Measurements from ENCODE around the gene HERC5. TPM values are rescaled to one million over a fixed set of nuclear protein-coding genes. Genes with fewer than 3 reads are reported as not detected.

The HERC5 gene
- total and polyA plus RNA-seq, 2 experiments from 2014 or later = 0.10 to 0.32 TPM

- no peaks in the 10 kb centered on the region for H3K9me2 ChIP-seq (ENCODE audit: insufficient read depth)
- H4K20me1 ChIP-seq (ENCODE audit: insufficient read depth) = no peaks in the 10 kb centered on the region
- 63 to 72% methylated on average over 2 of the region's 2 CpGs for WGBS, 2 experiments (ENCODE audit: low coverage in 1 of 2, low lambda C conversion rate in 2 of 2, missing lambda C conversion rate in 2 of 2)
- H3K36me3 ChIP-seq (ENCODE audit: low read depth) = no peaks in the 10 kb centered on the region
- H3K9me3 ChIP-seq (ENCODE audit: low read depth) = no peaks in the 10 kb centered on the region
- DNase-seq = no peak
- H3K27me3 ChIP-seq (replicated peaks; ENCODE audit: insufficient read depth) = no peaks in the 10 kb centered on the region
- H3K4me2 ChIP-seq (ENCODE audit: unreplicated experiment) = no peak overlapping the region
- no peak overlapping the region for H3K4me3 ChIP-seq
- no peaks in the 10 kb centered on the region for H3K79me2 ChIP-seq (ENCODE audit: insufficient read depth)
- TF ChIP-seq EZH2phosphoT487 (IDR thresholded peaks at IDR 0.05; ENCODE audit: insufficient read depth, low read depth) (no peak), EZH2 (IDR thresholded peaks at IDR 0.05; ENCODE audit: insufficient read depth, poor library complexity, severe bottlenecking) (no peak)
- H3K9ac ChIP-seq = no peak overlapping the region
- no peak overlapping the region for H3K27ac ChIP-seq
- H3F3A ChIP-seq (ENCODE audit: insufficient read depth) = no peaks in the 10 kb centered on the region
- no peak overlapping the region for H2AFZ ChIP-seq
- H3K4me1 ChIP-seq (ENCODE audit: insufficient read depth) = no peaks in the 10 kb centered on the region
- in situ Hi-C loops (cut with MboI) = loop anchor here (25.0 kb wide), 1 partner anchor 466 kb away; no protein-coding TSS in a partner anchor
Measured at GRCh38 chr4:88503344-88503743, 46.4 kb downstream of the HERC5 start.

- H3F3A ChIP-seq (ENCODE audit: insufficient read depth) = no peaks in the 10 kb centered on the region
- H3K9me3 ChIP-seq (ENCODE audit: low read depth) = no peaks in the 10 kb centered on the region
- no peaks in the 10 kb centered on the region for H3K4me1 ChIP-seq (ENCODE audit: insufficient read depth)
- DNase-seq = no peak
- no peak overlapping the region for H3K4me2 ChIP-seq (ENCODE audit: unreplicated experiment)
- in situ Hi-C loops (cut with MboI) = loop anchor here (5.0 to 25.0 kb wide), 2 partner anchors 294 to 474 kb away; no protein-coding TSS in a partner anchor
- H3K79me2 ChIP-seq (ENCODE audit: insufficient read depth) = no peaks in the 10 kb centered on the region
- H2AFZ ChIP-seq = no peak overlapping the region
- no peak overlapping the region for H3K4me3 ChIP-seq
- H3K9ac ChIP-seq = no peak overlapping the region
- no peaks in the 10 kb centered on the region for H3K36me3 ChIP-seq (ENCODE audit: low read depth)
- TF ChIP-seq EZH2phosphoT487 (IDR thresholded peaks at IDR 0.05; ENCODE audit: insufficient read depth, low read depth) (no peak), EZH2 (IDR thresholded peaks at IDR 0.05; ENCODE audit: insufficient read depth, poor library complexity, severe bottlenecking) (no peak)
- no peak overlapping the region for H3K27ac ChIP-seq
- H3K27me3 ChIP-seq (replicated peaks; ENCODE audit: insufficient read depth) = no peaks in the 10 kb centered on the region
- WGBS, 2 experiments (ENCODE audit: low coverage in 1 of 2, low lambda C conversion rate in 2 of 2, missing lambda C conversion rate in 2 of 2) = 93 to 95% methylated on average over 3 of the region's 3 CpGs
- H4K20me1 ChIP-seq (ENCODE audit: insufficient read depth) = no peaks in the 10 kb centered on the region
- H3K9me2 ChIP-seq (ENCODE audit: insufficient read depth) = no peaks in the 10 kb centered on the region
Measured at GRCh38 chr4:88511236-88511635, 54.3 kb downstream of the HERC5 start.

- no peaks in the 10 kb centered on the region for H3K4me1 ChIP-seq (ENCODE audit: insufficient read depth)
- no peaks in the 10 kb centered on the region for H3K79me2 ChIP-seq (ENCODE audit: insufficient read depth)
- no peaks in the 10 kb centered on the region for H3K9me3 ChIP-seq (ENCODE audit: low read depth)
- H3K4me2 ChIP-seq (ENCODE audit: unreplicated experiment) = no peak overlapping the region
- no peaks in the 10 kb centered on the region for H3K9me2 ChIP-seq (ENCODE audit: insufficient read depth)
- no peaks in the 10 kb centered on the region for H4K20me1 ChIP-seq (ENCODE audit: insufficient read depth)
- H3K27me3 ChIP-seq (replicated peaks; ENCODE audit: insufficient read depth) = no peaks in the 10 kb centered on the region
- no peaks in the 10 kb centered on the region for H3K36me3 ChIP-seq (ENCODE audit: low read depth)
- no peak overlapping the region for H3K4me3 ChIP-seq
- no peak for DNase-seq
- H2AFZ ChIP-seq = no peak overlapping the region
- no peak for TF ChIP-seq EZH2phosphoT487 (IDR thresholded peaks at IDR 0.05; ENCODE audit: insufficient read depth, low read depth)
- TF ChIP-seq EZH2 (IDR thresholded peaks at IDR 0.05; ENCODE audit: insufficient read depth, poor library complexity, severe bottlenecking) = no peak
- no peak overlapping the region for H3K27ac ChIP-seq
- no peak overlapping the region for H3K9ac ChIP-seq
- 68 to 76% methylated on average over 8 of the region's 8 CpGs for WGBS, 2 experiments (ENCODE audit: low coverage in 1 of 2, low lambda C conversion rate in 2 of 2, missing lambda C conversion rate in 2 of 2)
- in situ Hi-C loops (cut with MboI) = loop anchor here (5.0 to 25.0 kb wide), 2 partner anchors 298 to 478 kb away; no protein-coding TSS in a partner anchor
- peaks cover 13% of the 10 kb centered on the region for H3F3A ChIP-seq (ENCODE audit: insufficient read depth)
Measured at GRCh38 chr4:88514557-88515511, 57.9 kb downstream of the HERC5 start.

- H4K20me1 ChIP-seq (ENCODE audit: insufficient read depth) = no peaks in the 10 kb centered on the region
- no peaks in the 10 kb centered on the region for H3K9me3 ChIP-seq (ENCODE audit: low read depth)
- no peak overlapping the region for H2AFZ ChIP-seq
- H3K79me2 ChIP-seq (ENCODE audit: insufficient read depth) = peaks cover 19% of the 10 kb centered on the region
- H3K4me2 ChIP-seq (ENCODE audit: unreplicated experiment) = no peak overlapping the region
- no peaks in the 10 kb centered on the region for H3K9me2 ChIP-seq (ENCODE audit: insufficient read depth)
- TF ChIP-seq EZH2phosphoT487 (IDR thresholded peaks at IDR 0.05; ENCODE audit: insufficient read depth, low read depth) = no peak
- no peak for TF ChIP-seq EZH2 (IDR thresholded peaks at IDR 0.05; ENCODE audit: insufficient read depth, poor library complexity, severe bottlenecking)
- H3K9ac ChIP-seq = no peak overlapping the region
- 98 to 100% methylated on average over 3 of the region's 3 CpGs for WGBS, 2 experiments (ENCODE audit: low coverage in 1 of 2, low lambda C conversion rate in 2 of 2, missing lambda C conversion rate in 2 of 2)
- H3K27me3 ChIP-seq (replicated peaks; ENCODE audit: insufficient read depth) = no peaks in the 10 kb centered on the region
- H3K36me3 ChIP-seq (ENCODE audit: low read depth) = peaks cover 15% of the 10 kb centered on the region; the same call in 1 of the 2 replicates
- peaks cover 23% of the 10 kb centered on the region for H3F3A ChIP-seq (ENCODE audit: insufficient read depth)
- H3K4me1 ChIP-seq (ENCODE audit: insufficient read depth) = peaks cover under 1% of the 10 kb centered on the region; the same call in 1 of the 2 replicates
- no peak overlapping the region for H3K4me3 ChIP-seq
- in situ Hi-C loops (cut with MboI) = loop anchor here (25.0 kb wide), 1 partner anchor 479 kb away; no protein-coding TSS in a partner anchor
- no peak for DNase-seq
- H3K27ac ChIP-seq = no peak overlapping the region
Measured at GRCh38 chr4:88516746-88517145, 59.8 kb downstream of the HERC5 start.
